Body of pancreas (tissue), 4 donors: ENCODE measurements around the gene HEYL.

ENCODE experiments used
- POLR2A ChIP-seq, 3 donors: fragments of 450-650 bp; IDR thresholded peaks; one replicate each; pipeline ENCODE4 v1.6.1; 2016; ENCODE audit warnings: antibody characterized with exemption in 3 of 3, mild to moderate bottlenecking in 2 of 3
- TF ChIP-seq, protein P1 (sequence below), 7 experiments: fragments of 450-650 bp in 4 of 7; fragments of 200-600 bp in 3 of 7; sonication (generic) in 3 of 7; IDR thresholded peaks; one replicate each; pipeline ENCODE4 v1.5.1; 2016 to 2019; ENCODE audit warnings: antibody characterized with exemption in 7 of 7

DNA sequence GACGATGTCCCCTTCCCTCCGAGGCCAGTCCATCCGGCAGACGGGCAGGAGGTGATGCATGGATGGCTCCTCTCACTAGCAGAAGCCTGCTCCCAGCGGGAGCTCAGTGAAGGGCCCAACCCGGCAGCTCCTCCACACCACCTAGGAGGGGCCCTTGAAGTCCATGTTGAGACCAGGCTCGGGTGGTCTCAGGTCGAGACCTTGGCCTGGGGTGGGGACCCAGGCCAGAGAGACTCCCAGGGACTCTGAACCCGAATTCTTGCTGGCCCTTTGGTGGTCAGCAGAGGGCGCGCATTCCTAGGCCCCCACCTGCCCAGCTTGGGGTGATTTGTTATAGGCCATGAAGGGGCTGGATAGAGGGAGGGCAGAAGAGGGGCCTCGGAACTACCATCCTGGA is 33.1 kb upstream of the HEYL start:
- TF ChIP-seq, protein P1, sequence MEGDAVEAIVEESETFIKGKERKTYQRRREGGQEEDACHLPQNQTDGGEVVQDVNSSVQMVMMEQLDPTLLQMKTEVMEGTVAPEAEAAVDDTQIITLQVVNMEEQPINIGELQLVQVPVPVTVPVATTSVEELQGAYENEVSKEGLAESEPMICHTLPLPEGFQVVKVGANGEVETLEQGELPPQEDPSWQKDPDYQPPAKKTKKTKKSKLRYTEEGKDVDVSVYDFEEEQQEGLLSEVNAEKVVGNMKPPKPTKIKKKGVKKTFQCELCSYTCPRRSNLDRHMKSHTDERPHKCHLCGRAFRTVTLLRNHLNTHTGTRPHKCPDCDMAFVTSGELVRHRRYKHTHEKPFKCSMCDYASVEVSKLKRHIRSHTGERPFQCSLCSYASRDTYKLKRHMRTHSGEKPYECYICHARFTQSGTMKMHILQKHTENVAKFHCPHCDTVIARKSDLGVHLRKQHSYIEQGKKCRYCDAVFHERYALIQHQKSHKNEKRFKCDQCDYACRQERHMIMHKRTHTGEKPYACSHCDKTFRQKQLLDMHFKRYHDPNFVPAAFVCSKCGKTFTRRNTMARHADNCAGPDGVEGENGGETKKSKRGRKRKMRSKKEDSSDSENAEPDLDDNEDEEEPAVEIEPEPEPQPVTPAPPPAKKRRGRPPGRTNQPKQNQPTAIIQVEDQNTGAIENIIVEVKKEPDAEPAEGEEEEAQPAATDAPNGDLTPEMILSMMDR (IDR thresholded peaks at IDR 0.05), result peak in 6 of 7 experiments; percentile 26 to 42 (median 38)
- no peak for TF ChIP-seq POLR2A (IDR thresholded peaks at IDR 0.05)
